SK-N-SH (cell line): Measurements from ENCODE around the gene TTC28. TPM values are rescaled to one million over a fixed set of nuclear protein-coding genes. Genes with fewer than 3 reads are reported as not detected.
"Not testable (repeated sequence)": the region's sequence is repeated elsewhere in the genome, so short reads cannot be mapped to it uniquely, and the experiment has no call there.

Experiments used
- CTCF ChIA-PET: fragments of 300-600, 350-600 bp; formaldehyde crosslinking; extraction: SDS; loops from one replicate; lab custom pipeline; 2021; lab: Yijun Ruan, JAX
- POLR2A ChIA-PET: fragments of 350-600 bp; sonication (Branson Sonifier 250); formaldehyde crosslinking; extraction: SDS; loops from one replicate; lab custom pipeline; 2020; ENCODE audit warnings: antibody characterized with exemption, inconsistent platforms; lab: Yijun Ruan, JAX
- DNase-seq: peaks from one replicate; pipeline ENCODE4 v3.0.0; 2012
- H2AFZ ChIP-seq: fragments of 200-600 bp; sonication (generic); 2 replicates; pipeline ENCODE4 v1.8.1; 2016; ENCODE audit warnings: antibody characterized with exemption, mild to moderate bottlenecking, low read depth
- H3F3A ChIP-seq: fragments of 200-600 bp; sonication (generic); replicated peaks from 2 replicates; pipeline ENCODE3; 2016; ENCODE audit warnings: antibody characterized with exemption, mild to moderate bottlenecking; ENCODE audit not compliant: insufficient read depth
- H3K27ac ChIP-seq, 2 experiments: fragments of 200-500 bp in 1 of 2; fragments of 200-600 bp in 1 of 2; sonication (Bioruptor generic) in 1 of 2; sonication (generic), shearing (Covaris generic) in 1 of 2; 2 replicates each; pipeline versions ENCODE4 v1.5.1 to v1.6.1; 2014 to 2016; ENCODE audit warnings: low read depth in 2 of 2, inconsistent platforms in 1 of 2, low read length in 1 of 2, mild to moderate bottlenecking in 1 of 2, mixed read lengths in 1 of 2
- H3K27me3 ChIP-seq: fragments of 200-600 bp; sonication (generic), shearing (Covaris generic); 2 replicates; pipeline ENCODE4 v1.6.1; 2016; ENCODE audit warnings: mixed run types; ENCODE audit not compliant: insufficient read depth
- H3K36me3 ChIP-seq, 2 experiments: fragments of 200-500 bp in 1 of 2; fragments of 200-600 bp in 1 of 2; sonication (Bioruptor generic) in 1 of 2; sonication (generic) in 1 of 2; replicated peaks in 1 of 2; 2 replicates each; pipeline versions ENCODE3 to v1.5.1; 2014 to 2016; ENCODE audit warnings: low read length in 1 of 2, mild to moderate bottlenecking in 1 of 2; ENCODE audit not compliant: insufficient read depth in 2 of 2, control insufficient read depth in 1 of 2
- H3K4me1 ChIP-seq, 2 experiments: fragments of 200-500 bp in 1 of 2; fragments of 200-600 bp in 1 of 2; sonication (Bioruptor generic) in 1 of 2; sonication (generic), shearing (Covaris generic) in 1 of 2; 2 replicates each; pipeline versions ENCODE4 v1.5.1 to v1.6.1; 2014 to 2016; ENCODE audit warnings: low read depth in 1 of 2, low read length in 1 of 2, mixed run types in 1 of 2; ENCODE audit not compliant: insufficient read depth in 2 of 2, control insufficient read depth in 1 of 2
- H3K4me2 ChIP-seq: fragments of 200-600 bp; sonication (generic), shearing (Covaris generic); 2 replicates; pipeline ENCODE4 v1.6.1; 2017; ENCODE audit warnings: mixed run types
- H3K4me3 ChIP-seq, 2 experiments: fragments of 200-500 bp in 1 of 2; fragments of 200-600 bp in 1 of 2; sonication (Bioruptor generic) in 1 of 2; sonication (generic), shearing (Covaris generic) in 1 of 2; 2 replicates each; pipeline versions ENCODE4 v1.5.1 to v1.8.1; 2014 to 2016; ENCODE audit warnings: low read depth in 2 of 2, inconsistent platforms in 1 of 2, low read length in 1 of 2, mild to moderate bottlenecking in 1 of 2, mixed read lengths in 1 of 2, moderate library complexity in 1 of 2
- H3K79me2 ChIP-seq: fragments of 200-600 bp; sonication (generic); 2 replicates; pipeline ENCODE4 v1.8.1; 2017; ENCODE audit warnings: mild to moderate bottlenecking; ENCODE audit not compliant: insufficient read depth
- H3K9ac ChIP-seq: fragments of 200-600 bp; sonication (generic); 2 replicates; pipeline ENCODE4 v1.6.1; 2017; ENCODE audit warnings: mixed run types
- H3K9me2 ChIP-seq: fragments of 200-600 bp; sonication (generic); 2 replicates; pipeline ENCODE4 v1.6.1; 2017; ENCODE audit warnings: mixed run types
- H3K9me3 ChIP-seq: fragments of 200-600 bp; sonication (generic); 2 replicates; pipeline ENCODE4 v1.6.1; 2017; ENCODE audit warnings: mixed run types, mild to moderate bottlenecking, moderate library complexity
- H4K20me1 ChIP-seq: fragments of 200-600 bp; sonication (generic); 2 replicates; pipeline ENCODE4 v1.6.1; 2017; ENCODE audit warnings: mild to moderate bottlenecking, mixed run types; ENCODE audit not compliant: insufficient read depth
- CHD2 ChIP-seq: fragments of 150-350 bp; IDR thresholded peaks from 2 replicates; pipeline ENCODE4 v1.6.1; 2018; ENCODE audit warnings: low read length; ENCODE audit not compliant: partially characterized antibody
- EP300 ChIP-seq, 2 experiments: IDR thresholded peaks; 2 replicates each; pipeline versions ENCODE4 v1.4.0 to v1.6.1; 2012; ENCODE audit warnings: borderline replicate concordance in 1 of 2, low read depth in 1 of 2, low read length in 1 of 2
- EZH2phosphoT487 ChIP-seq: fragments of 200-600 bp; sonication (generic); IDR thresholded peaks from 2 replicates; pipeline ENCODE4 v1.6.1; 2017; ENCODE audit warnings: low read depth, mixed run types, mild to moderate bottlenecking, antibody characterized with exemption, moderate library complexity, borderline replicate concordance
- GATA2 ChIP-seq: sonication (generic); formaldehyde crosslinking; IDR thresholded peaks from 2 replicates; pipeline ENCODE4 v1.5.0; 2020; ENCODE audit warnings: mild to moderate bottlenecking, missing genetic modification reagents
- NFIC ChIP-seq: IDR thresholded peaks from 2 replicates; pipeline ENCODE4 v1.4.0; 2012; ENCODE audit warnings: borderline replicate concordance
- RCOR1 ChIP-seq: fragments of 150-350 bp; IDR thresholded peaks from 2 replicates; pipeline ENCODE4 v1.6.1; 2017; ENCODE audit warnings: antibody characterized with exemption, low read length
- RFX5 ChIP-seq: IDR thresholded peaks from 2 replicates; pipeline ENCODE4 v1.6.1; 2012; ENCODE audit warnings: mild to moderate bottlenecking, improper control_type of control experiment, low read length
- RXRA ChIP-seq: IDR thresholded peaks from 2 replicates; pipeline ENCODE4 v1.4.0; 2012; ENCODE audit warnings: low read depth, mild to moderate bottlenecking, borderline replicate concordance
- WGBS: methylation state at CpG from one replicate; pipeline ENCODE4 v1.1.6; 2017; ENCODE audit warnings: low lambda C conversion rate; 5-methylcytosine and 5-hydroxymethylcytosine counted together
- polyA plus RNA-seq, 3 experiments: library from polyadenylated mRNA; depleted of rRNA; stranded (reverse); fragments of >200 nt; gene quantifications; 2 replicates each; pipeline ENCODE4 v1.2.3, GENCODE V29; 2012
- TF ChIP-seq, protein P1 (sequence below): fragments of 200-600 bp; sonication (generic); IDR thresholded peaks from 2 replicates; pipeline ENCODE4 v1.6.1; 2017; ENCODE audit warnings: antibody characterized with exemption, mild to moderate bottlenecking, moderate library complexity
- TF ChIP-seq, protein P2 (sequence below): IDR thresholded peaks from 2 replicates; pipeline ENCODE4 v1.6.1; 2012; ENCODE audit warnings: mild to moderate bottlenecking, low read depth, low read length, moderate library complexity

TTC28 gene
- polyA plus RNA-seq, 1 of the 3 experiments (the other 2 are of a cell fraction), result 5.9 TPM

DNA sequence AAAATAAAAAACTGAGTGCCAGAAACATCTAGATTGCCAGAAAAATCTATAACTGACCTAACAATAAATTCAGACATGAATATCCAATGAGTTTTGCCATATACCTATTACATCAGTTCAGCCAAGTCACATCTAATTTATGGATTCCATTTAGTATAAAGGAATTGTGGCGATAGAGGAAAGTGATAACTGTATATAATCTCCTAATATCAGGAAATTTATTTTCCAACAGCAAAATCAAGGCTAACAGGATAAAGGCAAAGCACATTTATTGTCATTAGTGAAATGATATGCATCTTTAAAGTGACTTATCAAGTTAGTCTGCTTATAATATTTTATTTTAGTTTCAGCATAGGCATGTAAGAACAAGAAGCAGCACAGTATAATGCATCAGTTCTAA, 462.4 kb downstream of the TTC28 start:
- no peak overlapping the region for H3K27ac ChIP-seq
- no peaks in the 10 kb centered on the region for H3K79me2 ChIP-seq
- peaks cover 0 to 20% of the 10 kb centered on the region in 2 experiments; a peak in 2 of 4 replicates for H3K4me1 ChIP-seq
- H3K36me3 ChIP-seq, result no peaks in the 10 kb centered on the region
- no peaks in the 10 kb centered on the region for H3K27me3 ChIP-seq
- no peak for DNase-seq
- H3K9ac ChIP-seq, result no peak overlapping the region
- WGBS, result 76% methylated on average over 1 of the region's 1 CpG
- ChIA-PET POLR2A (no interaction called here), CTCF (no interaction called here)
- H3F3A ChIP-seq, result peaks cover 7% of the 10 kb centered on the region
- H2AFZ ChIP-seq, result no peak overlapping the region
- H3K9me2 ChIP-seq, result no peaks in the 10 kb centered on the region
- H3K9me3 ChIP-seq, result no peaks in the 10 kb centered on the region
- no peak overlapping the region for H3K4me2 ChIP-seq
- H4K20me1 ChIP-seq, result no peaks in the 10 kb centered on the region; the same call in 1 of the 2 replicates
- TF ChIP-seq CHD2 (no peak), RXRA (no peak), RCOR1 (peak; percentile 65; the same call in 1 of the 2 replicates), EP300 (IDR thresholded peaks at IDR 0.05; ENCODE audit: borderline replicate concordance in 1 of 2, low read depth in 1 of 2, low read length in 1 of 2) (peak in 1 of 2 experiments; percentile 32; a peak in 2 of 4 replicates)
- no peak overlapping the region for H3K4me3 ChIP-seq

DNA sequence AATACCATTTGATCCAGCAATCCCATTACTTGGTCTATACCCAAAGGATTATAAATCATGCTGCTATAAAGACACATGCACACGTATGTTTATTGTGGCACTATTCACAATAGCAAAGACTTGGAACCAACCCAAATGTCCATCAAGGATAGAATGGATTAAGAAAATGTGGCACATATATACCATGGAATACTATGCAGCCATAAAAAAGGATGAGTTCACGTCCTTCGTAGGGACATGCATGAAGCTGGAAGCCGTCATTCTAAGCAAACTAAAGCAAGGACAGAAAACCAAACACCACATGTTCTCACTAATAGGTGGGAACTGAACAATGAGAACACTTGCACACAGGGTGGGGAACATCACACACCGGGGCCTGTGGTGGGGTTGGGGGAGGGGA, 464.9 kb downstream of the TTC28 start:
- H3K9me2 ChIP-seq, H3K27ac ChIP-seq, H2AFZ ChIP-seq, H3K79me2 ChIP-seq, DNase-seq, POLR2A ChIA-PET, H3K4me2 ChIP-seq, H3F3A ChIP-seq, H3K9me3 ChIP-seq, H3K9ac ChIP-seq, H3K4me3 ChIP-seq, H3K4me1 ChIP-seq, H3K36me3 ChIP-seq, CTCF ChIA-PET, H3K27me3 ChIP-seq, H4K20me1 ChIP-seq: not testable (repeated sequence)
- WGBS, result 95% methylated on average over 5 of the region's 5 CpGs

DNA sequence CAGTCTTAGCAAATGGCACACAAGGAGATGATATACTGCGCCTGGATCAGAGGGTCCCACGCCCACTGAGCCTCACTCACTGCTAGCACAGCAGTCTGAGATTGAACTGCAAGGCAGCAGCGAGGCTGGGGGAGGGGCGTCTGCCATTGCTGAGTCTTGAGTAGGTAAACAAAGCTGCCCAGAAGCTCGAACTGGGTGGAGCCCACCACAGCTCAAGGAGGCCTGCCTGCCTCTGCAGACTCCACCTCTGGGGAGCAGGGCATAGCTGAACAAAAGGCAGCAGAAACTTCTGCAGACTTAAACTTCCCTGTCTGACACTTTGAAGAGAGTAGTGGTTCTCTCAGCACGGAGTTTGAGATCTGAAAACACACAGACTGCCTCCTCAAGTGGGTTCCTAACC, 470.2 kb downstream of the TTC28 start:
- H3K9me3 ChIP-seq, H3K4me2 ChIP-seq, H3K36me3 ChIP-seq, DNase-seq, H3K4me1 ChIP-seq, H3K79me2 ChIP-seq, POLR2A ChIA-PET, CTCF ChIA-PET, H3K9ac ChIP-seq, H3K27me3 ChIP-seq, H3F3A ChIP-seq, H2AFZ ChIP-seq, H3K27ac ChIP-seq, H4K20me1 ChIP-seq, H3K4me3 ChIP-seq, H3K9me2 ChIP-seq: not testable (repeated sequence)
- 76% methylated on average over 4 of the region's 6 CpGs for WGBS

DNA sequence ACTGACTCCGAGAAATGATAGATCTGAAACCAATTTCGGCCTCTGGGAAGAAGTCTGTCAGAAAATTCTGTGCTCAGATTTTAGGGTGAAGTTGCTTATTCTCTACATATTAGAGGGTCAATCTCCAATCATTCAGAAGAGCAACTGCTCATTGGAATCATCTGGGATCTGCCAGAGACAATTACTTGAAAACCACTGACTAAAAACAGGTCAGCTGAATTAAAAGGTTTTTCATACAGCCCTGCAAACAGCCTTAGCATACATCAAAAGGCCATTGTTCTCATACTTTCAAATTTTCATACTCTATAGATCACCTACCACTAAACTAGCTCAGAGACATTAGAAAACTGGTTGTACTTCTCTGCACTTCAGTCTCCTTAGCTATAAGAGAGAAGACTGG, 470.9 kb downstream of the TTC28 start:
- no peaks in the 10 kb centered on the region for H3K9me3 ChIP-seq
- H3F3A ChIP-seq, result no peaks in the 10 kb centered on the region
- peaks cover 0 to 7% of the 10 kb centered on the region in 2 experiments; a peak in 2 of 4 replicates for H3K4me1 ChIP-seq
- H2AFZ ChIP-seq, result no peak overlapping the region
- no peak overlapping the region for H3K4me2 ChIP-seq
- H3K27me3 ChIP-seq, result no peaks in the 10 kb centered on the region
- DNase-seq, result no peak
- no peak overlapping the region for H3K4me3 ChIP-seq
- CTCF ChIA-PET, result interaction anchor here (1.3 to 1.4 kb wide), 2 partner anchors 11 to 12 kb away, joined by 5 to 6 read pairs; no protein-coding TSS in a partner anchor
- no peaks in the 10 kb centered on the region for H3K79me2 ChIP-seq
- POLR2A ChIA-PET, result no interaction called here
- no peaks in the 10 kb centered on the region for H3K9me2 ChIP-seq
- peak overlapping the region in 1 of 2 experiments; percentile 25; a peak in 1 of 4 replicates for H3K27ac ChIP-seq
- H3K36me3 ChIP-seq, result no peaks in the 10 kb centered on the region
- H3K9ac ChIP-seq, result no peak overlapping the region
- 89% methylated on average over 2 of the region's 2 CpGs for WGBS
- no peaks in the 10 kb centered on the region for H4K20me1 ChIP-seq
- TF ChIP-seq NFIC (no peak), RFX5 (no peak), EP300 (IDR thresholded peaks at IDR 0.05; ENCODE audit: borderline replicate concordance in 1 of 2, low read depth in 1 of 2, low read length in 1 of 2) (peak; percentile 51 to 53; a peak in 1 of 4 replicates), EZH2phosphoT487 (no peak), GATA2 (CRISPR knock-in tag) (no peak)
- TF ChIP-seq, protein P1, sequence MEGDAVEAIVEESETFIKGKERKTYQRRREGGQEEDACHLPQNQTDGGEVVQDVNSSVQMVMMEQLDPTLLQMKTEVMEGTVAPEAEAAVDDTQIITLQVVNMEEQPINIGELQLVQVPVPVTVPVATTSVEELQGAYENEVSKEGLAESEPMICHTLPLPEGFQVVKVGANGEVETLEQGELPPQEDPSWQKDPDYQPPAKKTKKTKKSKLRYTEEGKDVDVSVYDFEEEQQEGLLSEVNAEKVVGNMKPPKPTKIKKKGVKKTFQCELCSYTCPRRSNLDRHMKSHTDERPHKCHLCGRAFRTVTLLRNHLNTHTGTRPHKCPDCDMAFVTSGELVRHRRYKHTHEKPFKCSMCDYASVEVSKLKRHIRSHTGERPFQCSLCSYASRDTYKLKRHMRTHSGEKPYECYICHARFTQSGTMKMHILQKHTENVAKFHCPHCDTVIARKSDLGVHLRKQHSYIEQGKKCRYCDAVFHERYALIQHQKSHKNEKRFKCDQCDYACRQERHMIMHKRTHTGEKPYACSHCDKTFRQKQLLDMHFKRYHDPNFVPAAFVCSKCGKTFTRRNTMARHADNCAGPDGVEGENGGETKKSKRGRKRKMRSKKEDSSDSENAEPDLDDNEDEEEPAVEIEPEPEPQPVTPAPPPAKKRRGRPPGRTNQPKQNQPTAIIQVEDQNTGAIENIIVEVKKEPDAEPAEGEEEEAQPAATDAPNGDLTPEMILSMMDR, result no peak
- TF ChIP-seq, protein P2, sequence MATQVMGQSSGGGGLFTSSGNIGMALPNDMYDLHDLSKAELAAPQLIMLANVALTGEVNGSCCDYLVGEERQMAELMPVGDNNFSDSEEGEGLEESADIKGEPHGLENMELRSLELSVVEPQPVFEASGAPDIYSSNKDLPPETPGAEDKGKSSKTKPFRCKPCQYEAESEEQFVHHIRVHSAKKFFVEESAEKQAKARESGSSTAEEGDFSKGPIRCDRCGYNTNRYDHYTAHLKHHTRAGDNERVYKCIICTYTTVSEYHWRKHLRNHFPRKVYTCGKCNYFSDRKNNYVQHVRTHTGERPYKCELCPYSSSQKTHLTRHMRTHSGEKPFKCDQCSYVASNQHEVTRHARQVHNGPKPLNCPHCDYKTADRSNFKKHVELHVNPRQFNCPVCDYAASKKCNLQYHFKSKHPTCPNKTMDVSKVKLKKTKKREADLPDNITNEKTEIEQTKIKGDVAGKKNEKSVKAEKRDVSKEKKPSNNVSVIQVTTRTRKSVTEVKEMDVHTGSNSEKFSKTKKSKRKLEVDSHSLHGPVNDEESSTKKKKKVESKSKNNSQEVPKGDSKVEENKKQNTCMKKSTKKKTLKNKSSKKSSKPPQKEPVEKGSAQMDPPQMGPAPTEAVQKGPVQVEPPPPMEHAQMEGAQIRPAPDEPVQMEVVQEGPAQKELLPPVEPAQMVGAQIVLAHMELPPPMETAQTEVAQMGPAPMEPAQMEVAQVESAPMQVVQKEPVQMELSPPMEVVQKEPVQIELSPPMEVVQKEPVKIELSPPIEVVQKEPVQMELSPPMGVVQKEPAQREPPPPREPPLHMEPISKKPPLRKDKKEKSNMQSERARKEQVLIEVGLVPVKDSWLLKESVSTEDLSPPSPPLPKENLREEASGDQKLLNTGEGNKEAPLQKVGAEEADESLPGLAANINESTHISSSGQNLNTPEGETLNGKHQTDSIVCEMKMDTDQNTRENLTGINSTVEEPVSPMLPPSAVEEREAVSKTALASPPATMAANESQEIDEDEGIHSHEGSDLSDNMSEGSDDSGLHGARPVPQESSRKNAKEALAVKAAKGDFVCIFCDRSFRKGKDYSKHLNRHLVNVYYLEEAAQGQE, result no peak
